Neural cell (in vitro differentiated cells): Measurements from ENCODE around the gene ZNRF1. TPM values are rescaled to one million over a fixed set of nuclear protein-coding genes. Genes with fewer than 3 reads are reported as not detected.

Source experiments
- H2AFZ ChIP-seq: fragments of 200-600, 300-800 bp; sonication (generic), shearing (Covaris generic); 2 replicates; pipeline ENCODE4 v1.6.0; 2014; ENCODE audit warnings: low read depth, mild to moderate bottlenecking, antibody characterized with exemption, low read length, moderate library complexity
- H3F3A ChIP-seq: fragments of 200-600 bp; shearing (Covaris generic); 2 replicates; pipeline ENCODE4 v1.6.1; 2016; ENCODE audit warnings: mild to moderate bottlenecking, moderate library complexity, mixed read lengths, antibody characterized with exemption, low read length; ENCODE audit not compliant: insufficient read depth, poor library complexity, severe bottlenecking
- H3K27ac ChIP-seq: fragments of 200-600, 300-800 bp; sonication (generic), shearing (Covaris generic); 2 replicates; pipeline ENCODE4 v1.5.1; 2014; ENCODE audit warnings: mild to moderate bottlenecking, low read length, moderate library complexity
- H3K27me3 ChIP-seq: fragments of 300-800, 200-600 bp; sonication (generic), shearing (Covaris generic); 2 replicates; pipeline ENCODE4 v1.6.0; 2014; ENCODE audit warnings: mild to moderate bottlenecking, low read depth, low read length, moderate library complexity; ENCODE audit not compliant: insufficient read depth
- H3K36me3 ChIP-seq: fragments of 300-800, 200-600 bp; sonication (generic), shearing (Covaris generic); 2 replicates; pipeline ENCODE4 v1.5.1; 2014; ENCODE audit warnings: mild to moderate bottlenecking, antibody characterized with exemption, low read length, moderate library complexity; ENCODE audit not compliant: insufficient read depth
- H3K4me2 ChIP-seq: fragments of 300-800, 200-600 bp; sonication (generic), shearing (Covaris generic); 2 replicates; pipeline ENCODE4 v1.6.0; 2014; ENCODE audit warnings: mild to moderate bottlenecking, low read length
- H3K4me3 ChIP-seq: fragments of 300-800, 200-600 bp; sonication (generic), shearing (Covaris generic); 2 replicates; pipeline ENCODE4 v1.5.1; 2014; ENCODE audit warnings: mild to moderate bottlenecking, low read length, moderate library complexity
- H3K79me2 ChIP-seq: fragments of 200-600 bp; shearing (Covaris generic); replicated peaks from 2 replicates; pipeline ENCODE4 v1.6.0; 2014; ENCODE audit warnings: mild to moderate bottlenecking, low read length, moderate library complexity; ENCODE audit not compliant: insufficient read depth
- H3K9ac ChIP-seq: fragments of 300-800, 200-600 bp; sonication (generic), shearing (Covaris generic); 2 replicates; pipeline ENCODE4 v1.6.1; 2016; ENCODE audit warnings: mild to moderate bottlenecking, low read length, mixed read lengths
- H3K9me2 ChIP-seq: fragments of 200-600 bp; shearing (Covaris generic); 2 replicates; pipeline ENCODE4 v1.6.1; 2016; ENCODE audit warnings: mild to moderate bottlenecking, low read length, mixed read lengths; ENCODE audit not compliant: insufficient read depth
- H3K9me3 ChIP-seq: fragments of 200-600, 300-800 bp; sonication (generic), shearing (Covaris generic); 2 replicates; pipeline ENCODE4 v1.6.1; 2016; ENCODE audit warnings: mild to moderate bottlenecking, mixed run types, low read length, moderate library complexity, mixed read lengths
- H4K20me1 ChIP-seq: fragments of 200-600 bp; shearing (Covaris generic); 2 replicates; pipeline ENCODE4 v1.6.1; 2016; ENCODE audit warnings: mild to moderate bottlenecking, mixed run types; ENCODE audit not compliant: insufficient read depth
- CTCF ChIP-seq: fragments of 450-650 bp; IDR thresholded peaks from 2 replicates; pipeline ENCODE4 v1.5.1; 2014; ENCODE audit warnings: antibody characterized with exemption, mild to moderate bottlenecking, moderate library complexity; ENCODE audit not compliant: poor library complexity, severe bottlenecking
- EP300 ChIP-seq: fragments of 450-650 bp; conservative IDR thresholded peaks from 2 replicates; pipeline ENCODE4 v1.6.1; 2014; ENCODE audit warnings: antibody characterized with exemption, mild to moderate bottlenecking, moderate library complexity; ENCODE audit not compliant: poor library complexity, severe bottlenecking
- EZH2 ChIP-seq: fragments of 200-600, 300-800 bp; shearing (Covaris generic), sonication (generic); IDR thresholded peaks from 2 replicates; pipeline ENCODE4 v1.6.1; 2014; ENCODE audit warnings: antibody characterized with exemption, low read length, borderline replicate concordance, mild to moderate bottlenecking; ENCODE audit not compliant: insufficient read depth, poor library complexity, severe bottlenecking
- MXI1 ChIP-seq: fragments of 450-650 bp; conservative IDR thresholded peaks from 2 replicates; pipeline ENCODE4 v1.6.1; 2014; ENCODE audit warnings: antibody characterized with exemption, mild to moderate bottlenecking; ENCODE audit not compliant: poor library complexity, severe bottlenecking
- POLR2AphosphoS5 ChIP-seq: IDR thresholded peaks from 2 replicates; pipeline ENCODE4 v1.6.1; 2012
- RAD21 ChIP-seq: fragments of 450-650 bp; conservative IDR thresholded peaks from 2 replicates; pipeline ENCODE4 v1.6.1; 2014; ENCODE audit warnings: antibody characterized with exemption, mild to moderate bottlenecking, moderate library complexity
- REST ChIP-seq: IDR thresholded peaks from 2 replicates; pipeline ENCODE4 v1.6.1; 2012; ENCODE audit warnings: borderline replicate concordance
- SMC3 ChIP-seq: fragments of 450-650 bp; conservative IDR thresholded peaks from 2 replicates; pipeline ENCODE4 v1.6.1; 2014; ENCODE audit warnings: antibody characterized with exemption, mild to moderate bottlenecking, moderate library complexity; ENCODE audit not compliant: poor library complexity
- TAF1 ChIP-seq: IDR thresholded peaks from 2 replicates; pipeline ENCODE4 v1.6.1; 2012; ENCODE audit warnings: low read depth
- polyA plus RNA-seq: library from polyadenylated mRNA; depleted of rRNA; stranded (reverse); fragments of >200 nt; gene quantifications from 2 replicates; pipeline ENCODE4 v1.2.3, GENCODE V29; 2014

ZNRF1 gene
- polyA plus RNA-seq, 1 donor from 2014 or later = 31.6 TPM

DNA sequence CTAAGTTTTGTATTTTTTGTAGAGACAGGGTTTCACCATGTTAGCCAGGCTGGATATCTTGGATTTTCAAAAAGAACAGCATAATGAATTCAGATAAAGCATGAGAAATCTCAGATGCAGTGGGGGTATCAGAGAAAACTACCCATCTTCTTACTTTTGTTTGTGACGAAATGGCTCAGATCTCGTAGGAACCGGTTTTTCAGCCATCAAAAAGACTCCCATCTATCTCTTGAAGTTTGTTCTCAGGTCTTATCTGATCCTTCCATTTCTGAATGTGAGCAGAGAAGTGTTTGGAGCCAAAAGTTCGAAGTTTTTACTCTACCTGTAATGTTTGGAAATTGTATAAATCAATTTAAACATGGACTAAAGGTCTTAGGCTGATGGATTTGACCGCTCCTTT is 60.6 kb downstream of the ZNRF1 start:
- H3K9me3 ChIP-seq = no peaks in the 10 kb centered on the region
- H3K4me2 ChIP-seq = no peak overlapping the region
- peaks cover 3% of the 10 kb centered on the region for H4K20me1 ChIP-seq
- H2AFZ ChIP-seq = no peak overlapping the region
- H3K27me3 ChIP-seq = no peaks in the 10 kb centered on the region
- H3K9ac ChIP-seq = no peak overlapping the region
- H3K9me2 ChIP-seq = no peaks in the 10 kb centered on the region
- no peak overlapping the region for H3K27ac ChIP-seq
- no peak overlapping the region for H3K4me3 ChIP-seq
- peaks cover 83% of the 10 kb centered on the region for H3K79me2 ChIP-seq
- TF ChIP-seq POLR2AphosphoS5 (no peak), EP300 (no peak), TAF1 (no peak), REST (no peak), SMC3 (no peak), MXI1 (no peak), RAD21 (no peak), EZH2 (no peak), CTCF (no peak)
- no peaks in the 10 kb centered on the region for H3F3A ChIP-seq
- no peaks in the 10 kb centered on the region for H3K36me3 ChIP-seq

DNA sequence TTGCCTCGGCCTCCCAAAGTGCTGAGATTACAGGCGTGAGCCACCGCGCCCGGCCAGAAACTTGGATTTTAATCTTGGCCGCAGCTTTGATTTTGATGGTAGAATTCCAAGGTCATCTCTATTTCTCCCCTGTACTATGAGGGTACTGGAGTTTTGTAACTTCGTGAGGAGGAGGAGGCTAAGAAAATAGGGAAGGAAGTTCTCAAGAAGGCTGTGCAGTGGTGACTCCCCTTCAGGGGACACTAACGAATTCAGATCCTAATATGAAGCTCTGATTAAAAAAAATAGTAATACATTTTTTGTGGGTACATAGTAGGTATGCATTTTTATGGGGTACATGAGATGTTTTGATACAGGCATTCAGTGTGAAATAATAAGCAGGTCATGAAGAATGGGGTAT is 61.9 kb downstream of the ZNRF1 start:
- Histone ChIP-seq H3K9me3 (no peaks in the 10 kb centered on the region), H2AFZ (no peak overlapping the region), H3F3A (no peaks in the 10 kb centered on the region), H3K36me3 (no peaks in the 10 kb centered on the region), H3K27me3 (no peaks in the 10 kb centered on the region), H3K27ac (no peak overlapping the region), H3K9me2 (no peaks in the 10 kb centered on the region), H3K9ac (no peak overlapping the region), H3K4me2 (no peak overlapping the region), H3K79me2 (peaks cover 83% of the 10 kb centered on the region), H4K20me1 (no peaks in the 10 kb centered on the region), H3K4me3 (no peak overlapping the region)
- TF ChIP-seq TAF1 = no peak
- TF ChIP-seq REST = no peak
- no peak for TF ChIP-seq SMC3
- TF ChIP-seq RAD21 = no peak
- no peak for TF ChIP-seq CTCF
- TF ChIP-seq EP300 = no peak
- TF ChIP-seq EZH2 = no peak
